AG20443 (cell line): ENCODE measurements around the gene ULBP1.
"Not testable (repeated sequence)": the region's sequence is repeated elsewhere in the genome, so short reads cannot be mapped to it uniquely, and the experiment has no call there.

Experiments
- DNase-seq: peaks from one replicate; pipeline ENCODE4 v3.0.0; 2012; ENCODE audit warnings: low spot score, mixed read lengths

ULBP1 gene

DNA sequence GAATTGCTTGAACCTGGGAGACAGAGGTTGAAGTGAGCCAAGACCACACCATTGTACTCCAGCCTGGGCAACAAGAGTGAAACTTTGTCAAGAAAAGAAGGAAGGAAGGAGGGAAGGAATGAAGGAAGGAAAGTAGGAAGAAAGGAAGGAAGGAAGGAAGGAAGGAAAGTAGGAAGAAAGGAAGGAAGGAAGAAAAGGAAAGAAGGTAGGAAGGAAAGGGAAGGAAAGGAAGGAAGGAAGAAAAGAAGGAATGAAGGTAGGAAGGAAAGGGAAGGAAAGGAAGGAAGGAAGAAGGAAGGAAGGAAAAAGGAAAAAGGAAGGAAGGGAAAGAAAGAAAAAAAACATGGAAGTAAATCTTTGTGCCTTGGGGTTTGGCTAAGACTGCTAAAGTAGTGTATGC, 11.7 kb downstream of the ULBP1 start:
- no peak for DNase-seq

DNA sequence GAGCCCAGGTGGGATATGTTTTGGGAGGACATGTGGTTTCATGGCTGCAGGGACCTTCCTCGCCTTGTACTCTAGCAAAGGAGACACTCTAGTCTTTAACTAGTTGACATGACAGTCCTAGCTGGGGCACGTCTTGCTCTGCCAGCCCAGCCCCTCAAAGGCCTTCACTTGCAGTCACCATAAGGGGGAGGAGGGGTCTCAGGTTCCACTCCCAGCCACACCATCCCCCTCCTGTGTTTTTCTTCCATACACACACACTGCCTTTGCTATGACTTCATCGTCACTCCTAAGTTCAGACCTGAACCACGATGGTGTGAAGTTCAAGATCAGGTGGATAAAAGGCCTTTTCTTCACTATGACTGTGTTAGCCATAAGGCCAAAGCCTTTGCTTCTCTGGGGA, 13.5 kb downstream of the ULBP1 start:
- no peak for DNase-seq

DNA sequence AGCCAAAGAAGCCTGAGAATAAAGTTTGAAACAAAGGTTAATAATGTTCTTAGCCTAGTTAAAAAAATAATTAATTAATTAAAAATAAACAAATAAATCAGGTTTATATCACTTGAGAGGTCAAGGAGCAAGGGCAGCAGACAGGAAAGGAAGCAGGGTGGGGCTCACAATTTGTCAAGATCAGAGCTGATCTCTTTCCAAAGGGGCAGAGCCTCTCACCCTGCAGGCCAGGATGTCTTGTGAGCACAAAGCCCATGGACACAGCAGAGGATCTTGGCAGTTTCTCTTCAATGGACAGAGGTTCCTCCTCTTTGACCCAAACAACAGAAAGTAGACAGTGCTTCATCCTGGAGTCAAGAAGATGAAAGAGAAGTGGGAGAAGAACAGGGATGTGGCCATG, 14.9 kb downstream of the ULBP1 start:
- no peak for DNase-seq

DNA sequence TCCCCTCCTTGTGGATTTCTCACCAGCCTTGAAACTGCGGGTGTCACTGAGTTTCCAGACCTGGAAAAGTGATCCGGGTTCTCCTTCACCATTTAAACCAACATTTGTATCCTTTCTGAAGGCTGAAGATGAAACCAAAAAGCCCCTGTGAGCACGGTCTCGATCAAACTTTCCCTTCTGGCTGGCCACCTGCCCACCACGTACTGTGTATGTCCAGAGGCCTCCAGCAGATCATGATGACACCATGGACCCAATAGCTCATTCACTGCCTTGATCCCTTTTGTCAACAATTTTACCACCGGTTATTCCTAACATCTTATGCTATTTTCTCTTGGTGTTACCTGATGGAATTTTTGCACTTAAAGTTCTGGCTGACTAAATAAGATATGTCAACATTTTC, 15.6 kb downstream of the ULBP1 start:
- DNase-seq: no peak

DNA sequence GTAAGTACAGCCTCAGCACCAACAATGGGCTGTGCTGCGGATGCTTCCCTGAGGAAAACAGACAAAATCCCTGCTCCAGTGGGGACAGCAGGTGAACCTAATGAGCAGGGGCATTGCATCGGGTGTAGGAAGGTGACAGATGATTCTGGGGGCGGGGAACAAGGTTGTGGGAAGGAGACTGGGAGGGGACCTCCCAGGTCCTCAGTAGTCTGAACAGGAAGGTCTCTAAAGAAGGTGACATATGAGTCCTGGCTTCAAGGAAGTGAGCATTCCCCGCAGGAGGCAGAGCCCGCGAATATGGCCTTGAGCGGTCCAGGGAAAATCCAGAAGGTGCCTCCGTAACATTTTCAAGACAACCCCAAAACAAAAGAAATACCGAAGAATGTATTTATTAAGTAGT, 19.4 kb downstream of the ULBP1 start:
- no peak for DNase-seq

DNA sequence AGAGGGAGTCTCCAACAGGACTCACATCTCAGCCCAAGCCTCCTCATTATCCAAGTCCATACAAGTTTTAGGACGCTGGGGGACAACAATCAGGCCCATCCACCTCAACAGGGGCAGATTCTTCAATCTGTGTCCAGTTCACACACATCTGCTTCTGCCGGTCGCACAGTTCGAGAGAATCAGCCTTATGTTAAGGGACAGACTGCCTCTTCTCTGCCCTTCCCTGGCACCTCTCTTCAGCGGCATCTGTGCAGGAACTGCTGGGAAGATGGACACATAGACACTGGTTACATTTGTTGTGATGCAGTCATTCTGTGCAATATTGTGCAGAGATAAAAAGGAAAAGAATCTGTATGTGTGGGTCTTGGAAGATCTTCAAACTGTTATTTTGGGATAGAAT, 21.0 kb downstream of the ULBP1 start:
- DNase-seq: no peak

DNA sequence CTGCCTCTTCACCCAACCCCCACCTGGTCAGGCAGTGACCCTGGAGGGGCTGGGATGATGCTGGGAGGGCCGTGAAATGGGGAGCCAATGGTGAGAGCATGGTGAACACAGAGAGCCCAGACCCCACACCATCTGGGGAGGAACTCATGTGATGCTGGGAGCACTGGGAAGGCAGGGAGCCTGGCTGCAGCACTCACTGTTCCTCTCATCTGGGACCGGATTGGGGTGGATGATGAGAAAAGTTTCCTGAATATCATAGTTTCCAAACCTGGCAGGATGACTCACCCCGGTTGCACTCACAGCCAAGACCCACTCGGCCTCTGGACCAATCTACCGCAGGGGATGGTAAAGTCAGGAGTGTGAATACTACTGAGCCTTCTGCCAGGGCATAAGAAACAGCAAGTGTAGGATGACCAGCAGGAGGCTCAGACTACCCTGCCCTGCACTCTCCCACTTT, 21.8 kb downstream of the ULBP1 start:
- DNase-seq: no peak

DNA sequence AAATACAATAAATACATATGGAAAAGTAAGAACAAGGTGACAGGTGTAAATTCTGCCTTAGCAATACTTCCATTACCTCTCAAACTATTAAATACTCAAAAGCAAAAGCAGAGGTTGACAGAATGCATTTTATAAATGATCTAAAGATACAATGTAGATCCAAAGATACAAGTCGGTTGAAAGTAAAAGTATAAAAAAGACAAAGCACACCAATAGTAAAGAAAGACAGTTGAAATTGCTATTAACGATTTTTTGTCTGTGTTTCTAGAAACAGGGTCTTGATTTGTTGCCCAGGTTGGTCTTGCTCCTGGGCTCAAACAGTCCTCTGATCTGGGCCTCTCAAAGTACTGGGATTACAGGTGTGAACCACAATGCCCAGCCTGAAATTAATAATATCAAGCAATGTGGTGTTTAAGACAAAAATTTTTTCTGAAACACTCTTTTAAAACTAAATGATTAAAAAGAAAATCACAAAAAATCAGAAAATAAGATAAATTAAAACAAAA, 23.9 kb downstream of the ULBP1 start:
- DNase-seq: no peak

DNA sequence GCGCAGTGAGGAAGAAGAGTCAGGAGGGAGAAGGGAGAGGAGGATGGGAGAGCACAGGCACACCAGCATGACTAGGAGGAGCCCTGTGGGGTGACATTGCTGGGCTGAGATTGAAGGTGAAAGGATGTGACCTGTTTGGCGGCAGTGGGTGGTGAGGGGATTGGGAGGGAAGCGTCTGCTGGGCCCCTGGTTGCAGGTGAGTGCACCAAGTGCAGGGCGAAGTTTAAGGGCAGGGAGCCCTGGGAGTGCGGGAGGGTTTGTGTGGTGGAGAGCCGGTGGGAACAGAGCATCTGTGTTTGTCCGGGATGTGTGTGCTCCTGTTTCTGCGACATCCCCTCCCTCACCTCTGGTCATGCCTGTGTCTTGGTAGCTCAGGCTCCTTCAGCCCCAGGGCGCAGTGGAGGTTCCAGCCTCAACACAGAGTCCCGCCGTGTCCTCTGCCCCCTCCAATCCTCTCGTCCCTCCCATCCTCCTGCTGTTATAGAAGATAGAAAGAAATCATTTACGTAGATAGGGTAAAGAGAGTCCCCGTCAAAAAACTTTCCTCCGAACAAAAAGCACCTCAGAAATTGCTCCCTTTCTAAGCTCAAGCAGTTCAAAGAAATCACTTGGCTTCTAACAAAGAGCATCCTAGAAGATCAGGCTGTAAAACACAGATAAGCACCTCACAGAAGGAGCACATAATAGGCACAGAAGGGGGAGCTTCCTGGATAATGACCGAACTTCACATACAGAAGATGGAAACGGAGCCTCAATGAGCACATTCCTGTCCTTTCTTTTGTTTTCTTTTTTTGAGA, 25.0 kb downstream of the ULBP1 start:
- DNase-seq: no peak

DNA sequence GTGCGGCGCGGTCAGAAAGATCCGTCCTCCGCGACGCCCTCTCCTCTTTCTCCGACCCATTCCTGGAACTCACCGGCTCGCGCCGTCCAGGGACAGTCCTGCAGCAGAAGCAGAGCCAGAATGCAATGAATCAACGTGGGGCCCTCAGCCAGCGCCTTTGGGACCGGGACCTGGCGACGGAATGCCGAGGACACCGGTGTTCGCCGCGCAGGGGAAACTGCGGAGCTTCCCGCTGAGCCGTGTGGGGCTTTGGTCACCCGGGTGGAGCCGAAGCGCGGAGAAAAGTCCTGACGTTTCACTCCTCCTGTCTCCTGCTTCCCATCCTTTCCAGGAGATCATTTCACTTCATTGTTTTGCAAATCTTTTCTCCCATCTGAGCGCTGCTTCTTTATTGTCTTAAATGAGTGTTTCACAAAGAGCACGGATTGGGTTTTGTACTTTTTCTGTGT, 26.5 kb downstream of the ULBP1 start:
- no peak for DNase-seq

DNA sequence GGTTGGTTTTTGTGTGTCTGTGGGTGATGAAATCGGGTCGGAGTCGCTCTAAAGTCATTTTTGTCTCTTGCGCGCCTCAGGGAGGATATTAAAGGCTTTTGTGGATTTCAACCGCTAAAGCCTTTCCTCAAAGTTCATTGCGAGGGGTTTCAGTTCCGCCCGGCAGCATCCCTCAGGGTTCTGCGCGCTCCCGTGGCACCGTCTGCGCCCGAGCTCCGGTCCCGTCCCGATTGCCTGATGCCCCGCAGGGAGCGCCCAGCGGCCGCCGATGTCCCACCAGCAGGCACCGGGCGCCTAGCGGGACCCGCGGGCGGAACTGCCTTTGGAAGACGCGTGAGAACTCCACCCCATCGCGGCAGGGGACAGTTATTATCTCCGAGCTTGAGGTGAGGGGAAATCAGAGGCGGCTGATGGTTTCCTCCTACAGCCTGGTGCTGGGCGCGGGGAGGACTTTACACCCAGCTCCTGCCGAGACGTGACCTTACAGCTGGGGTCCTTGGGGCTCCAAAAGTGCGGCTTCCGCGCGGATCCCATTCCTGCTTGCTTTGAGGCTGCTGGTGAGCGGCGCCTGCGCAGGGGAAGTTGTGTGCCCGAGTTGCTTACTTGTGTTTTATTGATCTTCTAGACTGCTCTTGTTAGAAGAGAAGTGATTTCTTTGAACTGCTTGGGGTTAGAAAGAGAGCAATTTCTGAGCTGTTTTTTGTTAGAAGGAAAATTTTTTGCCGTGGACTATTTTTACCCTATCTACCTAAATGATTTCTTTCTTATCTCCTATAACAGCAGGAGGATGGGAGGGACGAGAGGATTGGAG, 27.1 kb downstream of the ULBP1 start:
- peak; percentile 25 for DNase-seq

DNA sequence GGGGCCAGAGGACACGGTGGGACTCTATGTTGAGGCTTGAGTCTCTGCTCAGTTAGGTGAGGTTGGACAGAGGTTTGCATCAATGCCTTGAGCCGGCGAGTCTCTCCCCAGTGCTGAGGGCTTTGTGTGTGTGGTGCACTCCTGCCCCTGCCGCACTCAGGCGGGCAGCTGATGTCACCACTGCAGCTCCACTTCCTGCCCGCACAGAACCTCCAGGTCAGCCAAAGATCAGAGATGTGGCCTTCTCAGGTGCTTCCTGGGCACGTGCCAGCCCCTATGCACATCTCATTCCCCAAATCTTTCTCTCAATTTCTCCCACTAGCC, 27.7 kb downstream of the ULBP1 start:
- not testable (repeated sequence) for DNase-seq

DNA sequence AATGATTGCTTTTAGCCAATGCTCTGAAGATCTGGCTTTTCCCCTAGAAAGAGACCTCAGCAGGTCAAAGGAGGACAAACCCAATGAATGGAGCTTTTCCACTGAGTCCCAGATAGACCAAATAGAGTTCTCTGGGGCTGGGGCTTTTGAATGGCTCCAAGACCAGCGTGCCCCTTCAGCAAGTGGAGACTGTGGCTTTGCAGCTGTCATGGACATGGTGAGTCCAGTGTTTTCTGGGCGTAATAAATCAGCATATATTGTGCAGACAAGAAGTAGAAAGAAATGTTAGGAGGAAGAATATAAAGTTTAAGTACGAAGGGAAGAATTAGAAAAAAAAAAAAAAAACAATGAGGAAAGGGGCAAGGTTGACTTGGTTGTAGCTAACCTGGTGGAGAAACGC, 28.1 kb downstream of the ULBP1 start:
- DNase-seq: no peak

DNA sequence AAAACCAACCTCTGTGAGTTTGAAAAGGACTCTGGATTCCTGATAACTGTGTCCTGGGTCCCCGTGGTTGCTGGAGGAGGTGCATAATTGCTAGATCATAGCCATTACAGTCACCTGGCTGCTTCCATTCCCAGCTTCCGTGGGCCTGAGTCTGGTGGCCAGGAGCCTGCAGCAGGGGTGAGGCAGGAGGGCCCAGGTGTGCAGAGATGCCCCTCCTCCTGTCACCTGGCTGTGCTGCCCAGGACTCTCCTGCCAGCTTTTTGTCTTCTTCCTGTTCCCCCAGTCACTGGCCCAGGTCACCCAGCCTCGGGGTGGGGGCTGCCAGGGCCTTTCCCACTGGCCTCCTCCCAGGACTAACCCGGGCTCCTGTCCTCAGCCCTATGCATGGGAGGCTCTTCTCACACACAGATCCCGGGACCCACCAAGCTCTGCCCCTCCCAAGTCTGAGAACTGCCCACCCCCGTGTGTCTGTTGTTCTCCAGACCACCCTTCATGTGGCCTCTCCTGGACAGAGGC, 31.6 kb downstream of the ULBP1 start:
- DNase-seq: no peak

DNA sequence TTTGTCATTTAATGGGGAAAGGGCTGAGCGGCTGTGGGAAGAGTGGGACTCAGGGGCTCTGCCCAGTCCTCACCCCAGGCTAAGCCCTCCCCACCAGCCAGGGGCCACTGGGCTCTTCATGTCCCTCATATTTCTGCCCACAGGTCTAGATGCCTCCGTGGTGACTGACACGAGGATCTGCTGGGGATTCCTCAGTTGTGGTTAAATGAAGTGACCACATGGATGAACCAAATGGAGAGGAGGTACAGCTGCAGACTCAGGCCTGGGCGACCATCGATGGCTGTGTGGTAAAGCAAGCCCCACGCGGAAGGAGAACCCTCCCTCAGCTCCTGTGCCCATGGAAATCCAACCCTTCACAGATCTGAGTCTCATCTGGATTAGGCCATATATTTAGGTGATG, 32.2 kb downstream of the ULBP1 start:
- no peak for DNase-seq

DNA sequence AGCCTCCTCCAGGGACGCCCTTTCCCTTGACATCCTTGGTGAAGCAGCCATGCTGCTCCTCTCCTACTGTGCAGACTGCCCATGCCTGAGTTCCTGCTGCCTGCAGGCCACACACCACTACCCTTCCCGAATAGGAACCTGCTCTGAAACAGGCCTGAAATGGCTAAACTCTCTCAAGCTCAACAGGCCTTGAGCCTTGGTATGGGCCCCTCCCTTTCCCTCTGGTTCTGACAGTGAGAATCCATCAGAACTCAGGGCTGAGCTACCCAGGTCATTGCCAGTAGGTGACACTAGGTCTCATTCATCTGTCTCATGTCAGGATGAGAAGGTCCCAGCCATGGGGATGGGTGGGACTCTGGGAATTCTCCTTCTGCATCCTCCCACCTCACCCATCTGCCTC, 35.9 kb downstream of the ULBP1 start:
- no peak for DNase-seq

DNA sequence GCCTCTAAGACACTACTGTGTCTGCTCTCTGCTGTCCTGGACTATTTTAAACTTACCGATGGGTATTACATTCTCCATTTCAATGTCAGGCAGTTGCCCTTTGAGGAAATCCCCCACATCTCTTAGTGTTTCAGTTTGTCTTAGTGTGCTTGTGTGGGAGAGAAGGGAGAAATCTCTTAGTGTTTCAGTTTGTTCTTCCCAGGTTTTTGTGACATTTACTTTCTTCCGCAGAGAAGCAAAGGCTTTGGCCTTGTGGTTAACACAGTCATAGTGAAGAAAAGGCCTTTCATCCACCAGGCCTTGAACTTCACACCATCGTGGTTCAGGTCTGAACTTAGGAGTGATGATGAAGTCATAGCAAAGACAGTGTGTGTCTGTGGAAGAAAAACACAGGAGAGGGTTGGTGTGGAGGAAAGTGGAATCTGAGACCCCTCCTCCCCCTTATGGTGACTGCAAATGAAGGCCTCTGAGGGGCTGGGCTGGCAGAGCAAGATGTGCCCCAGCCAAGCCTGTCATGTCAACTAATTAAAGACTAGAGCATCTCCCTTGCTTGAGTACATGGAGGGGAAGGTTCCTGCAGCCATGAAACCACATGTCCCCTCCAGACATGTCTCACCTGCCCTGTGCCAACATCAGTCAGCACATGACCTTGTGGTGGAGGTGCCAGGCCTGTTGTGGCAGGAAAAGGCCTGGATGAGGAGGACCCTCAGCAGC, 37.7 kb downstream of the ULBP1 start:
- DNase-seq: no peak

DNA sequence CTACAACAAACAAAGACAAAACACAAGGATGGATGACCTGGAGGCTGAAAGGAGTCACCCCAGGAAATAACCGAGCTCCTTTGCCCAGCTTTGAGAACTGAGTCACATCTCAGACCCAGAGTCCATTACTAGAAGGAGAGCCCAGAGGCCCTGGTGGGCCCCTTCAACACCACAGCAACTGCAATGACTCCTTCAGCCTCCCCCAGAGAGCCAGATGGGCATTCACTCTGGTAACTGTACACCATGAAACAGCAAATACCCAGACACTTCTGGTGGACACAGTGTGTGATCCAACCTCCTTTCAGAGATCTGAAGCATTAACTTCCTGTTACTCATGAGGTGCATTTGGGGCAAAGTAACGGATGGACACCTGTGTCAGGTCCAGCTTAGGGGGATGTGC, 39.0 kb downstream of the ULBP1 start:
- DNase-seq: no peak

DNA sequence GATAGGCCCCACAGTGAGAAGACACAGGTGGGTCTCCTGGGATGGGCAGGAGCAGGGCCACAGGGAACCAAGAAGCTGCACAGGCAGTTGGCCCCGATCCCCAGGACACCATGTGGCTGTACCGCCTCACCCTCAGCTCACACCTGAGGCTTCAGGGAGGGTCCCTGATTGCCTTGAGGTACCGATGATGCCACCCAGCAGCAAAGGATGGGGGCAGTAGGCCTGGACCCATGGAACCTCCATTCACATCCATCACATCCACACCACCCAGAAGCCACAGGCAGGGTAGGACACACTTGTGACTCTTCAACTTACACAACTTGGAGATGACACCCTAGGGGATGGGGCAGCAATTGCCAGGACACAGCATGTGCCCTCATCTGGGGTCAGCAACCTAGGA, 39.9 kb downstream of the ULBP1 start:
- DNase-seq: not testable (repeated sequence)

DNA sequence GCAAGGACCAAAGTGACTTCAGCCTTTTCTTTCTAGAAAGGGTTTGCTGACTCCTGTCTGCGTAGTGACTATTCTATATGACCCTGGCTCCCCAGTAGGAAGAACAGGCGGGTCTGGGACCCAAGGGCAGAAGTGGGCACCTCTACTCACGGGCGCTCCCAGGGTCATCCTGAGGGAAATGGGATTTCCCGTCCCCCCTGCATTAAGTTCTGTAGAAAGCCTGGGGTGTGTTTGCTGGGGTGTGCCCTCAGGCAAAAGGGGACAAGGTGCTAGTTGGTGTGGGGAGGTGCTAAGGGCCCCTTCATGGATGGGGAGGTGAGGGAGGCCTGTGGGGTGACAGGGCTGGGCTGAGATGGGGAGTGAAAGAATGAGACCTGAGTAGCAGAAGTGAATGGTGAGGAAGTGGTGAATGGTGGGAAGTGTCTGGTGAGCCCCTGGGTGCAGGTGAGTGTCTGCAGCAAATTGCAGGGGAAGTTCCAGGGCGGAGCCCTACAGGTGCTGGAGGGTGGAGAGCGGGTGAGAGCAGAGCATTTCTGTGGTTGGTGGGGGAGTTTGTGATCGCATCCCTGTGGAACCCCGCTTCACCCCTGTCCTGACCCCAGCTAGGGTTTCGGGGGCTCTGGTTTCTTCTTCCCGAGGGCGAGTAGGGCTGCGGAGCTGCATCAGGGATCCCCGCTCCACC, 40.5 kb downstream of the ULBP1 start:
- DNase-seq: no peak

DNA sequence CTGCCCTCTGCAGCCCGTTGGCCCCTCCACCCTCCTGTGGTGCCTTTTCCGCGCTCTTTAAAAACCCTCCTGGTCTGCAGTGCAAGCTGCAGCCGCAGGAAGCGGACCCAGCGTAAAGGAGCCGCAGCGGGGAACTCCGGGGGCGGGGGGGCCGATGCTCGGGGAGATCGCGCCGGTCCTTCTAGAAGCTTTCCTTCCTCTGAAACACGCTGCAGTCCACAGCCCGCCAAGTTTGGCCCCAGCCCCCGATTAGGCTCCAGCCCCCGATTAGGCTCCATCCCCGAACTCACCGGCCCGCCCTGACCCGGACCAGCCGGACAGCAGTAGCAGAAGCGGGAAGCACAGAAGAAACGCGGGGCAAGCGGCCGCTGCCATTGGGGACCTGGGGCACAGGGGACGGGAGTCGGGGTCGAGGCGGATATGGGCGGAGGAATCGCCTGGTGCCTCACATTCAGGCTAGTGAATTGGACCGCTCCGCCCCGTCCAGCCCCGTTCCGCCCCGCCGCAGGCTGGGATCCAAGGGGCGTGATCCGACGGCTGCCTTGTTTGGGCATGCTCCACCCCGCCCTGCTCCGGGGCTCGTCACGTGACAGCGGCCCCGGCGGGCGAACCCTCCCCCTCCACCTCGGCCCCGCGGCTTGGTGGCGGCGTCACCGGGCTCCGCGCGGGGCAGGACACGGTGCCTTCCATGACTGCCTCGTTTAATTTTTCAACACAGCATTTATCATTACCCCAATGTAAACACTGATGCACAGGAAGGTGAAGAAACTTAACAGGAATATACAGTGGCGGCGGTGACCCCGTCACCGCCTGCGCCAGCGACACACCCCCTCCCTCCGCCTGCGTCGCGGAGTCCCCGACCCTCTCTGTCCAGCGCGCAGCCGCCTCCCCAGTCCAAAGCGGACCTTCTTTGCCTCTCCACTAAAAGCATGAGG, 41.3 kb downstream of the ULBP1 start:
- DNase-seq: peak; percentile 99
